Measurements from ENCODE around the gene RANBP10. TPM values are rescaled to one million over a fixed set of nuclear protein-coding genes. Genes with fewer than 3 reads are reported as not detected.

The RANBP10 gene
- total RNA-seq, 1 donor from 2014 or later, result 11.4 TPM

- Histone ChIP-seq H3K27me3 (no peaks in the 10 kb centered on the region), H3K9ac (no peak overlapping the region), H3K27ac (no peak overlapping the region), H3K4me2 (no peak overlapping the region), H4K20me1 (ENCODE audit: low read depth) (peaks cover 30% of the 10 kb centered on the region), H3F3A (ENCODE audit: low read depth) (no peaks in the 10 kb centered on the region), H3K36me3 (no peaks in the 10 kb centered on the region), H3K4me1 (no peaks in the 10 kb centered on the region), H3K79me2 (ENCODE audit: low read depth) (peaks cover 70% of the 10 kb centered on the region), H3K9me3 (ENCODE audit: low read depth) (no peaks in the 10 kb centered on the region), H3K4me3 (no peak overlapping the region), H2AFZ (replicated peaks) (no peak overlapping the region)
- TF ChIP-seq EZH2 (IDR thresholded peaks at IDR 0.05) (no peak), CTCF (IDR thresholded peaks at IDR 0.05) (no peak), EZH2phosphoT487 (IDR thresholded peaks at IDR 0.05) (no peak)
- no peak overlapping the region for H3K27ac Mint-ChIP-seq
- no peaks in the 10 kb centered on the region for H3K9me3 Mint-ChIP-seq
- no peaks in the 10 kb centered on the region for H3K4me1 Mint-ChIP-seq
- H3K36me3 Mint-ChIP-seq, result peaks cover 17% of the 10 kb centered on the region
- H3K27me3 Mint-ChIP-seq (ENCODE audit: insufficient read depth, low read depth), result no peaks in the 10 kb centered on the region
- H3K4me3 Mint-ChIP-seq, result no peak overlapping the region
- DNase-seq (ENCODE audit: low spot score), result no peak
Observed at GRCh38 chr16:67708368-67708771, 98.0 kb downstream of the RANBP10 start.

DNA sequence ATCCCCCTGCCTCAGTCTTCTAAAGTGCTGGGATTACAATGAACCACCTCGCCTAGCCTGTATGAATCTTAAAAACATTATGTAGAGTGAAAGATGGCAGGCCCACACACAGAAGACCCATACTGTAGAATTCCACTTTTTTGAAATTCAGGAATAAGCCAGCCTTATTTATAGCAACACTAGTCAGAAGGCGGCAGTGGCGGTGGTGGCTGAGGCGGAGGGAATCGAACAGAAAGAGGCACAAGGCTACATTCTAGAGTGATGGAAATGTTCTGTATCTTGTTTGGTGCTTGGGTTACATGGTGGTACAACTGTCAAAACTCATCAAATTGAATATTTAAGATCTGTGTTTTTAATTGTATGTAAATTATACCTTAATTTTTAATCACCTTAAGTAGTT lies 98.6 kb downstream of the RANBP10 start:
- peaks cover 16% of the 10 kb centered on the region for H3K36me3 Mint-ChIP-seq
- H3K36me3 ChIP-seq, result no peaks in the 10 kb centered on the region
- no peaks in the 10 kb centered on the region for H3K27me3 ChIP-seq
- peaks cover 67% of the 10 kb centered on the region for H3K79me2 ChIP-seq (ENCODE audit: low read depth)
- TF ChIP-seq CTCF (IDR thresholded peaks at IDR 0.05) (no peak), EZH2 (IDR thresholded peaks at IDR 0.05) (no peak), EZH2phosphoT487 (IDR thresholded peaks at IDR 0.05) (no peak)
- H3K4me1 Mint-ChIP-seq, result no peaks in the 10 kb centered on the region
- no peak overlapping the region for H3K4me2 ChIP-seq
- H3K9ac ChIP-seq, result no peak overlapping the region
- no peaks in the 10 kb centered on the region for H3K27me3 Mint-ChIP-seq (ENCODE audit: insufficient read depth, low read depth)
- no peaks in the 10 kb centered on the region for H3K9me3 ChIP-seq (ENCODE audit: low read depth)
- H4K20me1 ChIP-seq (ENCODE audit: low read depth), result peaks cover 29% of the 10 kb centered on the region
- no peak overlapping the region for H3K27ac ChIP-seq
- H3K27ac Mint-ChIP-seq, result no peak overlapping the region
- no peaks in the 10 kb centered on the region for H3F3A ChIP-seq (ENCODE audit: low read depth)
- H2AFZ ChIP-seq (replicated peaks), result no peak overlapping the region
- no peak overlapping the region for H3K4me3 ChIP-seq
- H3K9me3 Mint-ChIP-seq, result no peaks in the 10 kb centered on the region
- DNase-seq (ENCODE audit: low spot score), result no peak
- no peaks in the 10 kb centered on the region for H3K4me1 ChIP-seq
- H3K4me3 Mint-ChIP-seq, result no peak overlapping the region

DNA sequence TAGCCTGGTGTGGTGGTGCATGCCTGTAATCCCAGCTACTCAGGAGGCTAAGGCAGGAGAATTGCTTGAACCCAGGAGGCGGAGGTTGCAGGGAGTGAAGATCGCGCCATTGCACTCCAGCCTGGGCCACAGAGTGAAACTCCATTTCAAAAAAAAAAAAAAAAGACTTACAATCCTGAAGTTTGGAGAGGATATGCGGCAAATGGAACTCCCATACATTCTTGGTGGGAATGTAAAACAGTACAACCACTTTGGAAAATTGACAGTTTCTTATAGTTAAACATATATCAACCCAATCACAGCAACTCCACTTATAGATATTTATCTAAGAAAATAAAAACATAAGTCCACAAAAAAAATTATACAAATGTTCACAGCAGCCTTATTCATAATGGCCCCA lies 99.2 kb downstream of the RANBP10 start:
- Histone ChIP-seq H3K27ac (no peak overlapping the region), H3K9ac (no peak overlapping the region), H3K4me1 (no peaks in the 10 kb centered on the region), H3K79me2 (ENCODE audit: low read depth) (peaks cover 71% of the 10 kb centered on the region), H3K36me3 (no peaks in the 10 kb centered on the region), H3K27me3 (no peaks in the 10 kb centered on the region), H3K4me2 (no peak overlapping the region), H4K20me1 (ENCODE audit: low read depth) (peaks cover 29% of the 10 kb centered on the region), H3K4me3 (no peak overlapping the region), H2AFZ (replicated peaks) (no peak overlapping the region), H3F3A (ENCODE audit: low read depth) (no peaks in the 10 kb centered on the region), H3K9me3 (ENCODE audit: low read depth) (no peaks in the 10 kb centered on the region)
- no peak for DNase-seq (ENCODE audit: low spot score)
- H3K27me3 Mint-ChIP-seq (ENCODE audit: insufficient read depth, low read depth), result no peaks in the 10 kb centered on the region
- peaks cover 16% of the 10 kb centered on the region for H3K36me3 Mint-ChIP-seq
- TF ChIP-seq EZH2phosphoT487 (IDR thresholded peaks at IDR 0.05), result no peak
- no peak for TF ChIP-seq EZH2 (IDR thresholded peaks at IDR 0.05)
- TF ChIP-seq CTCF (IDR thresholded peaks at IDR 0.05), result no peak
- no peaks in the 10 kb centered on the region for H3K9me3 Mint-ChIP-seq
- no peaks in the 10 kb centered on the region for H3K4me1 Mint-ChIP-seq
- no peak overlapping the region for H3K27ac Mint-ChIP-seq
- no peak overlapping the region for H3K4me3 Mint-ChIP-seq
